GM10266 (cell line): ENCODE data around the gene ROM1.
"Not testable (repeated sequence)": the region's sequence is repeated elsewhere in the genome, so short reads cannot be mapped to it uniquely, and the experiment has no call there.

Source experiments
- DNase-seq: peaks from one replicate; pipeline ENCODE4 v3.0.0; 2012; ENCODE audit errors: extremely low spot score
- CTCF ChIP-seq: IDR thresholded peaks from 2 replicates; pipeline ENCODE4 v1.5.1; 2012; ENCODE audit warnings: mild to moderate bottlenecking, low read depth; ENCODE audit not compliant: control insufficient read depth, insufficient read depth; ENCODE audit errors: missing control alignments

The ROM1 gene

GRCh38 chr11:62579252-62579651, 33.8 kb upstream of the ROM1 start:
- no peak for DNase-seq
- TF ChIP-seq CTCF: no peak

- TF ChIP-seq CTCF: no peak
- no peak for DNase-seq
Measured at GRCh38 chr11:62580959-62581715, 31.9 kb upstream of the ROM1 start.

GRCh38 chr11:62581735-62582134, 31.3 kb upstream of the ROM1 start:
- DNase-seq: not testable (repeated sequence)

- DNase-seq: not testable (repeated sequence)
Measured at GRCh38 chr11:62585356-62585755, 27.7 kb upstream of the ROM1 start.

GRCh38 chr11:62588966-62589637, 24.0 kb upstream of the ROM1 start:
- TF ChIP-seq CTCF: peak; percentile 22
- no peak for DNase-seq

GRCh38 chr11:62591448-62592145, 21.5 kb upstream of the ROM1 start, which contains the start of gene TUT1:
Gene TUT1, minus strand, starts transcription at chr11:62591523. Its CDS starts 38 bp downstream, at chr11:62591485.
- DNase-seq: peak; percentile 84
- TF ChIP-seq CTCF: peak; percentile 15

GRCh38 chr11:62592146-62592815, 20.8 kb upstream of the ROM1 start:
- DNase-seq: no peak
- no peak for TF ChIP-seq CTCF
